Measurements from ENCODE around the gene LRRC27.
"Not testable (repeated sequence)": the region's sequence is repeated elsewhere in the genome, so short reads cannot be mapped to it uniquely, and the experiment has no call there.

Gene LRRC27

DNA sequence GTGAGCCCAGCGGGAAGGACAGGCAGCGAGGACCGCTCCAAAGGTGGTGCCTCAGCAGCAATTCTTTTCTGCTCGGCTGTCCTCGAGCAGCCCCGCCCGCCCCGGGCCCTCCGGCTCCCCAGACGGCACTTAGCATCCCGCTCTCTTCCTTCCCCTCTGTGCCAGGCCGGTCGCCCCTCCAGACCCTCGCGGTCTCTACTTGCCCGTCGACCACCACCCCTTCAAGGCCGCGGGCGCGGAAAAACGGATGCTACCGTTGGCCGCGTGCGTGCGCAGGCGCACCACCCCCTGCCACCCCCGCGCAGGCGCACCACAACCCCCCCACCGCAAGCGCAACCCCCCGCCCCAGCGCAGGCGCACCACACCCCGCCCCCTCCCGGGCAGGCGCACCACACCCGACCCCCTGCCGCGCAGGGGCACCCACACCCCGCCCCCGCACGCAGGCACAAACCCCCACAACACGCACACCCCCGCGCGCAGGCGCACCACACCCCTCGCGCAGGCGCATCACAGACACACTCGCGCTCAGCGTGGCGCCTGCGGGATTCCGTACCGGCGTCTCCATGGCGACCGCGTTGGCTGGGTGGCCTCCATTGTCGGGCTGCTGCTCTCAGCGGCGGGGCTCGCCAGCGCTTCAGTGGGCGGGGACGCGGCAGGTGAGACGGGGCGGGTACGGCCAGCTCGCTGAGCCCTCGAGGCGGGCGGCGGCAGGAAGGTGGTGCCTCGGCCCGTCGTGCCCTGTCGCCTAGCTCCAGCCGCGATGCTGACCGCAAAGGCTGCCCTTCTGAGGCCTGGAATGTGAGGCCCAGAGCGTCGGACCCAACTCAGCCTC is at the start of gene LRRC27:
Gene LRRC27, plus strand, starts transcription at position 593 of the 832 bp plus-strand sequence. CDS start 1,332 bp downstream, outside the sequence.
- peak; percentile 97 to 99 for DNase-seq (ENCODE audit: low read depth in 2 of 2)

DNA sequence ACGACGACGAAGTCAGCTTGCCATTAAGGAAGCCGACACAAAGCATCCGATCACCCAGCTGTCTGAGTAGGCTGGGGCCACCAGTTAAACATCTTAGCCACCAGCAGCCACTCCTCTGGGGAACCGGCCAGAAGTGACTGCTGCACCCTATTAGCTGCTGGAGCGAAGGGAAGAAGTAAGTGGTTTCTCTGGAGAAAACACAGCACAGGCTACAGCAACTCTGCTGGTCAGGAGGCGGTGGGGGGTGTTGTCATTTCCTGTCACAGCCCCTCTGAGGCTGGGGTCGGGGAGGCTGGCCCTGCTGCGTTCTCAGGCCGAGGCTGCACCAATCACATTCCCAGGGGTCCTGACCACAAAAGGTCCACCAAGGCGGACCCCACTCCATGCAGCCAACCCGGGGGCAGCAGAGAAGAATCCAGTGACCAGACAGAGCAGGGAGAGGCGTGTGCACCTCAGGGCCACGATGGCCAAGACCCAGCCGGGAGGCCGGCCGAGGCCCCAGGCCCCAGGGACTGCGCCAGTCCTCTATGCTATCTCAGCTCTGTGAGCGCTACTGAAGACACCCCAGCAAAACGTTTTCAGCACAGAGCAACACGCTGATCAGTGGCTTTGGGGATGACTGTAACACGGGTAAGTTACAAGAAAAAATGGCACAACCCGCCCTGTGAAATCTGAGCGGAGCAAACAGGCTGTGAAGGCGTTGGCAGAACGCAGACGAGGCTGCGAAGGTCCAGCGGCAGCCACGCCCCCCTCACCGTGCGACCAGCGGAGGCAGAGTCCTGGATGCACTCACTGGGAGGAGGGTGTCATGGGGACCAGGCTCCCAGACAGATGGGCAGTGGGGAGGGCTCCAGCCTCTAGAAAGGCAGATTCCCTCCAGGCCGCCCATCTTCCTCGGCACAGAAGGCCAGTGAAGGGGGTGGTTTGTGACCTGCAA is 49.1 kb upstream of the LRRC27 start:
- DNase-seq (ENCODE audit: low read depth in 2 of 2): no peak

GRCh38 chr10:132283604-132284382 is 48.2 kb upstream of the LRRC27 start:
- no peak for DNase-seq (ENCODE audit: low read depth in 2 of 2)

DNA sequence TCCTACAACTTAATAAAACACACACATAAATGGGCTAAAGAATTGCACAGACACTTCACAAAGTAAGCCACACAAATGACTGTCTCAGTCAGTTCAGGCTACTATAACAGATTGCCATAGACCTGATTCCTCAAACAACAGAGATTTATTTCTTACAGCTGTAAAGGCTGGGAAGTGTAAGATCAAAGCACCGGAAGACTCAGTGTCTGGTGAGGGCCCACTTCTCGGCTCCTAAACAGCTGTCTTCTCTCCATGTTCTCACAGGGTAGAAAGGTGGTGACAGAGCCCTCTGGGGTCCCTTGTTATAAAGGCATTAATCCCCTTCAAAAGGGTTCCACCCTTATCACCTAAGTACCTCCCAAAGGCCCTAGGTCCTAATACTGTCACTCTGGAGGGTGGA is 42.6 kb upstream of the LRRC27 start:
- DNase-seq (ENCODE audit: low read depth in 2 of 2): no peak

GRCh38 chr10:132290631-132291030 is 41.4 kb upstream of the LRRC27 start:
- no peak for DNase-seq (ENCODE audit: low read depth in 2 of 2)

GRCh38 chr10:132291826-132292225 is 40.2 kb upstream of the LRRC27 start:
- DNase-seq (ENCODE audit: low read depth in 2 of 2): no peak

GRCh38 chr10:132292287-132293200 is 39.4 kb upstream of the LRRC27 start:
- DNase-seq (ENCODE audit: low read depth in 2 of 2): no peak

GRCh38 chr10:132293201-132293812 is 38.7 kb upstream of the LRRC27 start:
- no peak for DNase-seq (ENCODE audit: low read depth in 2 of 2)

DNA sequence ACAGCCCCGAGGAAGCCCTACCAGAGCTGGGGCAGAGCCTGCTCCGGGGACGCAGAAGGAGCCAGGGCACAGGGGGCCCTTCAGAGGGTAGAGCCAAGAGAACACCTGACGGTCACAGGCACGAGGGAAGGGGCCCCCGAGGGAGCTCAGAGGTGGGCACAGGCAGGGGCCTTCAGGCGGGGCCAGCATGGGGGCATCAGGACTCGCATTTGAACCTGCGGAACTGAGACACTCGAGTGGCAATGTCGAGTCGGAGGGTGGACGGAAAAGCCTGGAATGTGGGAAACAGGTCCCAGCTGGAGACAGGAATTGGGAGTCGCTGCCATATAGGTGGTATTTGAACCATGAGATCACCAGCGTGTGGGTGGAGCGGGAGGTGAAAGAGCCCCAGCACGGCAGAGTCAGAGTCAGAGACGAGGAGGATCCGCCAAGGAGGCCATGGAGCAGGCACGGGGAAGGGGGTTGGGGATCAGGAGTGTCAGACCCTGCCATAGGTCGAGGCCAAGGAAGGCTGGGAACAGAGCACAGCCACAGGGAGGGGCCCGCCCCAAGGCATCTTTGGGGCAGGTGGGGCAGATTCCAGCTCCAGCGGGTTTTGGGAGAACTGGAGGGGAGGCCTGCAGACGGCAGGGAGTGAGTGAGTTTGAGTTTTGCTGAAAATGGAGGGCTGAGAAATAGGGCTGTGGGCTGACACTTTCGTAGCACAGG is 38.0 kb upstream of the LRRC27 start:
- no peak for DNase-seq (ENCODE audit: low read depth in 2 of 2)

DNA sequence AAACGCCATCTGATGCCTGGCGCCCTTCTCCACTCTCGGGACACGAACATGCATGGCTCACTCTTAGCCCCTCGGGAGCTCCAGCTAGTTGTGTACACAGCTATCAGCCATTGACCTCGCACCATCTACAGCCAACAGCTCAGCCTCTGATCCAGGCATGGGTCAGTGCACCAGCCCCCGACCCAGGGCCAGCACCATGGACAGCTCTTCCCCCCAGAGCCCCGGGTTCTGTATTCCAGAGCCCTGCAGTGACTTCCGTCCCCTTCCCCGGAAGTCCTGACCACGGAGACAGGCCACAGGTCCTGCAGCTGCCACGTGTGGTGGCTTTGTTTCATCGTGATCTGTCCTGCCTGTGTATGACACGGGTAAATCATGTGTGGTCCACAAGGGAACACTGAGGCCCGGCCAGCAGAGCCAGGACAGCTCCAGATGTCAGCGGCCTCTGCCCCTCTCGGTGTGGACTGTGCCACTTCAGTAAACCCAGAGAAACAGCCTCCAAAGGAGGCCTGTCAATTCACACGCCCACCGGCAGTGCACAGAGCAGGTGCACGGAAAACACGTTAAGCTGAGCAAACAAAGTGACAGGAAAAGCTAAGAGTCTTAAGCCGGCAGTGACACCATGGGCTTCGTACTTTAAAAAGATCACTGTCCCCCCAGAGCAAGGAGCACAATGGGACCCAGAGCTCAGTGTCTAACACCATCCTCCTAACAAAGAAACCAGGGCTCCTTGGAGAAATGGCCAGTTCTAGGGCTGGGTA is 37.3 kb upstream of the LRRC27 start:
- DNase-seq (ENCODE audit: low read depth in 2 of 2): no peak

- not testable (repeated sequence) for DNase-seq (ENCODE audit: low read depth in 2 of 2)
Observed at GRCh38 chr10:132295481-132295880, 36.5 kb upstream of the LRRC27 start.

- DNase-seq (ENCODE audit: low read depth in 2 of 2): no peak
Observed at GRCh38 chr10:132296666-132297443, 35.1 kb upstream of the LRRC27 start.

DNA sequence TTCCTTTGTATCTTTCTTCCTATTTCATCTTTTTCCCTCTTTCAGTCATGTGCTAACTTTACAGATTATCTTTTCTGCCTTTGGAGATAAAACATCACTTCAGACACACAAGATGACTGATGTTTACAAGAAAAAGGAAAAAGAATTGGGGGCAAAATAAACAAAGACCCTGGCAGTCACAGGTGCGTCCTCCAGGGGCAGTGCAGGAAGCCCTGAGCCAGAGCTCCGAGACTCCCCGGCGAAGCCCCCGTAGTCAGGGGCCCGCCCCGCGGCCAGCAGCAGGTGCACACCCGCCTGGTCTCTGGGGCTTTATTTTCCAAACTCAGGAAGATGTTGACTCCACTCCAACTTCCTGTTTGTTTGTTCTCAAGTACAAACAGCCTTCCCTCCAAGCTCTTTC is 34.5 kb upstream of the LRRC27 start:
- no peak for DNase-seq (ENCODE audit: low read depth in 2 of 2)

DNA sequence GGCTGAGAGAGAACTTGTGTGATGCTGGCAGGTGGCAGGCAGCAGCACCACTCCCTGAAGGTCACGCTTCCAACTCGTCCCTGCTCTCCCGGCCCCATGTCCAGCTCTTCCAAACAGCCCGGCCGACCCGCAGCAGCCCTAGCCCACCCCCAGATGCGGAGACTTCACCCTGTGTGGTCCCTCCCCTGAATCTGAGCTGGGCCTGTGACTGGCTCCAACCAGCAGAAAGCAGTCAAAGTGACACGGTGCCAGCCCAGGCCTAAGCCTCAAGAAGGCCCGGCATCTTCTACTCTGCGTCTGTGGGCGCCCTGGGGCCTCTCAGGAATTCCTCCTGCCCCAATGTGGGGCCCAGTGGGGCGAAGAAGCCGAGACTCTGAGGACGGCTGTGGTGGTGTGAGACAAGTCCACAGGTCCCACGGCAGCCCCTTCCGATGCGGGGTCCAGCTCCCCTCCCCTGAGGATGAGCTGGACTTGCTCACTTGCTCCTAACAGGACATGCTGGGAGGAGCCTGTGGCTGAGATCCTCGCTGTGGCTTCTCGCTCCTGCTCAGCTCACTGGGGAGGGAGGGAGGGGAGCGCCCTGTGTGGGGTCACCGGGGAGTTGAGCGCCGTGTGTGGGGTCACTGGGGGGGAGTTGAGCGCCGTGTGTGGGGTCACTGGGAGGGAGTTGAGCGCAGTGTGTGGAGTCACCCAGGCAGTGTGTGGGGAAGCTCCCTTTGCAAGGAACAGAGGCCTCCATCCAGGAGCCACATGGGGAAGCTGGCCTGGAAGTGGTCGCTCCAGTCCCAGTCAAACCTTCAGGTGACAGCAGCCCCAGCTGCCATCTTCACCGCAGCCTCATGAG is 33.7 kb upstream of the LRRC27 start:
- DNase-seq (ENCODE audit: low read depth in 2 of 2): no peak

- DNase-seq (ENCODE audit: low read depth in 2 of 2): no peak
Observed at GRCh38 chr10:132299371-132300336, 32.3 kb upstream of the LRRC27 start.

DNA sequence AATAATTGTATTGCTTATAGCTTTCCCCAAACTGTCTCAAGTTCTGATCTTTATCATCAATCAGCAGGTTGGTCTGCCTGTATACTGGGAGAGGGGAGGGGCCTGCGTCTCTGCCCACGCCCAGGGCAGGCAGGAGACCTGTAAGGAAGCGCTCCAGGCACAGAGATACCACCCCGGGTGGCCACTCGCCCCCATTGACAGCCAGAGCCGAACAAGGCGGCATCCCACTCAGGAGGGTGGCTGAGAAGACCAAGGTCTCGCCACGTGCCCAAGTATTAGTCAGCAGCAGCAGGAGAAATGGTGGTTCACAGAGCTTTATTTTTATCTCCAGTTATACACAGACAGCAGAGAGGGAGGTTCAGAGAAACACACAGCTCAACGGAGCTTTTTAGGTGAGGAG is 31.4 kb upstream of the LRRC27 start:
- DNase-seq (ENCODE audit: low read depth in 2 of 2): no peak
